Measurements from ENCODE around the gene HMOX2.
A peak's percentile ranks its signal among the peaks of the same experiment; 100 is the strongest.

The HMOX2 gene
- total RNA-seq = 27.5 to 98.8 (median 62.4) reads per million in 18 experiments

- peak; percentile 96 to 97 for DNase-seq
Observed at GRCh38 chr16:4475880-4476788, at the start of gene HMOX2. Gene HMOX2 (plus strand): TSS chr16:4476398. CDS start chr16:4505525, 29,127 bp downstream.

GRCh38 chr16:4426722-4427372 lies 49.4 kb upstream of the HMOX2 start:
- no peak for DNase-seq

- no peak for DNase-seq
Observed at GRCh38 chr16:4428500-4428899, 47.7 kb upstream of the HMOX2 start.

GRCh38 chr16:4431023-4431422 lies 45.2 kb upstream of the HMOX2 start:
- no peak for DNase-seq

- DNase-seq = no peak
Observed at GRCh38 chr16:4433228-4433627, 43.0 kb upstream of the HMOX2 start.

GRCh38 chr16:4433914-4434787 lies 42.0 kb upstream of the HMOX2 start:
- no peak for DNase-seq

GRCh38 chr16:4435337-4436067 lies 40.7 kb upstream of the HMOX2 start:
- DNase-seq = no peak

- DNase-seq = no peak
Observed at GRCh38 chr16:4437366-4437765, 38.8 kb upstream of the HMOX2 start.

GRCh38 chr16:4442371-4442770 lies 33.8 kb upstream of the HMOX2 start:
- DNase-seq = no peak

GRCh38 chr16:4443271-4443670 lies 32.9 kb upstream of the HMOX2 start:
- DNase-seq = no peak

GRCh38 chr16:4443986-4444385 lies 32.2 kb upstream of the HMOX2 start:
- DNase-seq = no peak

- no peak for DNase-seq
Observed at GRCh38 chr16:4450430-4450829, 25.8 kb upstream of the HMOX2 start.

- DNase-seq = no peak
Observed at GRCh38 chr16:4450931-4451519, 25.2 kb upstream of the HMOX2 start.

- DNase-seq = peak; percentile 5 to 50
Observed at GRCh38 chr16:4452674-4453073, 23.5 kb upstream of the HMOX2 start.

- no peak for DNase-seq
Observed at GRCh38 chr16:4454623-4455022, 21.6 kb upstream of the HMOX2 start.

- no peak for DNase-seq
Observed at GRCh38 chr16:4455081-4455480, 21.1 kb upstream of the HMOX2 start.

- no peak for DNase-seq
Observed at GRCh38 chr16:4455951-4456350, 20.2 kb upstream of the HMOX2 start.

GRCh38 chr16:4460936-4461249 lies 15.3 kb upstream of the HMOX2 start:
- no peak for DNase-seq

GRCh38 chr16:4461250-4462085 lies 14.7 kb upstream of the HMOX2 start:
- no peak for DNase-seq

GRCh38 chr16:4463522-4464163 lies 12.6 kb upstream of the HMOX2 start:
- DNase-seq = no peak
